ENCODE data around the gene ZBED1.

GRCh38 chrX:2533424-2533823, 32.6 kb upstream of the ZBED1 start:
- no peak for TF ChIP-seq CTCF (IDR thresholded peaks at IDR 0.05 in 2 of 3, conservative IDR thresholded peaks at IDR 0.05 in 1 of 3; ENCODE audit: insufficient read depth in 2 of 3, low read depth in 1 of 3, low read length in 3 of 3)
- no peak for TF ChIP-seq TFAP4 (CRISPR knock-in tag; IDR thresholded peaks at IDR 0.05; ENCODE audit: borderline replicate concordance)
- no peak for TF ChIP-seq EZH2 (IDR thresholded peaks at IDR 0.05; ENCODE audit: borderline replicate concordance, low read depth, low read length)
- no peak for TF ChIP-seq HDGF (IDR thresholded peaks at IDR 0.05)
- TF ChIP-seq ZFP36 (IDR thresholded peaks at IDR 0.05; ENCODE audit: low read depth, low read length, partially characterized antibody), result no peak
